NOMO-1 (cell line): ENCODE results near the gene ADAM22.
A peak's percentile ranks its signal among the peaks of the same experiment; 100 is the strongest.
"Not testable (repeated sequence)": the region's sequence is repeated elsewhere in the genome, so short reads cannot be mapped to it uniquely, and the experiment has no call there.

Experiments
- DNase-seq, 2 experiments: peaks; one replicate each; lab custom pipeline; 2025; ENCODE audit not compliant: unreplicated experiment in 2 of 2; lab: John Stamatoyannopoulos, UW

Gene ADAM22, protein sequence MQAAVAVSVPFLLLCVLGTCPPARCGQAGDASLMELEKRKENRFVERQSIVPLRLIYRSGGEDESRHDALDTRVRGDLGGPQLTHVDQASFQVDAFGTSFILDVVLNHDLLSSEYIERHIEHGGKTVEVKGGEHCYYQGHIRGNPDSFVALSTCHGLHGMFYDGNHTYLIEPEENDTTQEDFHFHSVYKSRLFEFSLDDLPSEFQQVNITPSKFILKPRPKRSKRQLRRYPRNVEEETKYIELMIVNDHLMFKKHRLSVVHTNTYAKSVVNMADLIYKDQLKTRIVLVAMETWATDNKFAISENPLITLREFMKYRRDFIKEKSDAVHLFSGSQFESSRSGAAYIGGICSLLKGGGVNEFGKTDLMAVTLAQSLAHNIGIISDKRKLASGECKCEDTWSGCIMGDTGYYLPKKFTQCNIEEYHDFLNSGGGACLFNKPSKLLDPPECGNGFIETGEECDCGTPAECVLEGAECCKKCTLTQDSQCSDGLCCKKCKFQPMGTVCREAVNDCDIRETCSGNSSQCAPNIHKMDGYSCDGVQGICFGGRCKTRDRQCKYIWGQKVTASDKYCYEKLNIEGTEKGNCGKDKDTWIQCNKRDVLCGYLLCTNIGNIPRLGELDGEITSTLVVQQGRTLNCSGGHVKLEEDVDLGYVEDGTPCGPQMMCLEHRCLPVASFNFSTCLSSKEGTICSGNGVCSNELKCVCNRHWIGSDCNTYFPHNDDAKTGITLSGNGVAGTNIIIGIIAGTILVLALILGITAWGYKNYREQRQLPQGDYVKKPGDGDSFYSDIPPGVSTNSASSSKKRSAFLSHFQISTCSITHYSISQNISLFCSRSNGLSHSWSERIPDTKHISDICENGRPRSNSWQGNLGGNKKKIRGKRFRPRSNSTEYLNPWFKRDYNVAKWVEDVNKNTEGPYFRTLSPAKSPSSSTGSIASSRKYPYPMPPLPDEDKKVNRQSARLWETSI

GRCh38 chr7:87933953-87934698 lies at the start of gene ADAM22:
Gene ADAM22, plus strand, starts transcription at chr7:87934251. Its CDS starts 215 bp downstream, at chr7:87934466.
- DNase-seq, result peak; percentile 96 to 98

GRCh38 chr7:87885018-87885417 lies 49.0 kb upstream of the ADAM22 start:
- DNase-seq, result no peak

DNA sequence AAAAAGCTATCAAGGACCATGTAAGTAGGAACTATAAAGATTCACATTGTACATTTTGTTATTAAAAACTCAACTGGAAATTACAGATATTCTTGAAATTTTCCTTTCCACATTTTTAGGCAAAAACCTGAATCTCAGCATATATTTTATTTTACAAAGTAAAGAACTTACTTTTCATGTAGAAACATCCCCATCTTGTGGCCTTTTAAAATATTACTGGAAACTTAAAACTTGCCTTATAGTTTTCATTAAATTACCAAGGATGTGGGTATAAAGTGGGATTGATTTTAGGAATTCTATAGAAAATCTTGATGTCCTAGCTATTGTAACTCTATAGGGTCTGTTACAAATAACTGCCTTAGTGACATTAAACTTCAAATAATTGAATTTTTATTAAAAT lies 47.2 kb upstream of the ADAM22 start:
- peak; percentile 28 to 75 for DNase-seq

GRCh38 chr7:87895363-87895762 lies 38.7 kb upstream of the ADAM22 start:
- no peak for DNase-seq

DNA sequence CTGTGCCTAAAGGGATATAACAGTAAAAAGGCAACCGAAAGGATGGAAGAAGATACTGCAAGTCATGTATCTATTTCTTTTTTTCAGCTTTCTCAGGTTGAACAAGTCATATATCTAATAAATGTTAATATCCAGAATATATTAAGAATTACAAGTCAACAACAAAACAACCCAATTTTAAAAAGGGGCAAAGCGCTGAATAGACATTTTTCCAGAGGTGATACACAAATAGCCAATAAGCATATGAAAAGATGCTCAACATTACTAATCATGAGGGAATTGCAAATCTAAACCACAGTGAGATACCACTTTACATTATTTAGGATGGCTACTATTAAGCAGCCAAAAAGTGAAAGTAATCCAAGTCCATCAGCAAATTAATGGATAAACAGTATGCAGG lies 34.8 kb upstream of the ADAM22 start:
- no peak for DNase-seq

DNA sequence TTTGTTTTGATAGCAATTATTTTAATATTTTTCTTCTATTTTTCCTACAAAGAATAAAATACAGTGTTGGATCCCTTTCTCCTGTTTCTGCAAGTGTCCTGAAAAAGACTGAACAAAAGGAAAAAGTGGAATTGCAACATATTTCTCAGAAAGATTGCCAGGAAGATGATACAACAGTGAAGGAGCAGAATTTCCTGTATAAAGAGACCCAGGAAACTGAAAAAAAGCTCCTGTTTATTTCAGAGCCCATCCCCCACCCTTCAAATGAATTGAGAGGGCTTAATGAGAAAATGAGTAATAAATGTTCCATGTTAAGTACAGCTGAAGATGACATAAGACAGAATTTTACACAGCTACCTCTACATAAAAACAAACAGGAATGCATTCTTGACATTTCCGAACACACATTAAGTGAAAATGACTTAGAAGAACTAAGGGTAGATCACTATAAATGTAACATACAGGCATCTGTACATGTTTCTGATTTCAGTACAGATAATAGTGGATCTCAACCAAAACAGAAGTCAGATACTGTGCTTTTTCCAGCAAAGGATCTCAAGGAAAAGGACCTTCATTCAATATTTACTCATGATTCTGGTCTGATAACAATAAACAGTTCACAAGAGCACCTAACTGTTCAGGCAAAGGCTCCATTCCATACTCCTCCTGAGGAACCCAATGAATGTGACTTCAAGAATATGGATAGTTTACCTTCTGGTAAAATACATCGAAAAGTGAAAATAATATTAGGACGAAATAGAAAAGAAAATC lies 26.7 kb upstream of the ADAM22 start:
- DNase-seq, result not testable (repeated sequence)

- DNase-seq, result not testable (repeated sequence)
Observed at GRCh38 chr7:87908814-87909213, 25.2 kb upstream of the ADAM22 start.

DNA sequence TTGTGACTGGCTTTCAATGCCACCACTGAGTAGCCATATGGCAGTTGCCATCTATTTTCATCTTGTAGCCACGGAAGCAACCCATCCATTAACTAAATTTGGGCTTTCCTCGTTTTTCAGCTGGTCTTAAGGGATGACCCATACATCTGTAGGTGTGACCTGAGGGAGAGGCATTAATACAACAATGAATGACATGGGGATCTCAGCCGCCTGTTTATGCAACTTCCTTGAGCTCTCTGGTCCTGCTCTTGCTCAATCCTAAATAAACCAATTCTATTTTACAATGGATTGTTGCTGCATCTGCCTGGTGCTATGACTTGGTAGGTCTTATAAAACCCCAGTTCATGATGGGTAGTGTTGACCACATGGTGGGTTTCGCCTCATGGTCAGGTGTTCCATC lies 21.9 kb upstream of the ADAM22 start:
- DNase-seq, result peak; percentile 70 to 72

DNA sequence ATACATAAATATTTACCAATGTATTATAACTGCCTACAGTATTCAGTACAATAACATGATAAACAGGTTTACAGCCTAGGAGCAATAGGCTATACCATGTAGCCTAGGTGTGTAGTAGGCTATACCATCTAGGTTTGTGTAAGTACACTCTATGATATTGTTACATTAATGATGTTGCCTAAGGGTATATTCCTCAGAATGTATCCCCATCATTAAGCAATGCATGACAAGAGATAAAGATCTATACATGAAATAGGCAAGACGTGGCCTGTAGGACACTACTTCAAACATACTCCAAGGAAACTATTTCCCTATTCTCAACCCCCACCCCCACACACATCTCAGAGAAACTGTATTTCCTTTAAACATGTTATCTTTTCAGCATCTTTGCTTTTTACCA lies 15.3 kb upstream of the ADAM22 start:
- no peak for DNase-seq

- DNase-seq, result no peak
Observed at GRCh38 chr7:87919875-87920274, 14.2 kb upstream of the ADAM22 start.

DNA sequence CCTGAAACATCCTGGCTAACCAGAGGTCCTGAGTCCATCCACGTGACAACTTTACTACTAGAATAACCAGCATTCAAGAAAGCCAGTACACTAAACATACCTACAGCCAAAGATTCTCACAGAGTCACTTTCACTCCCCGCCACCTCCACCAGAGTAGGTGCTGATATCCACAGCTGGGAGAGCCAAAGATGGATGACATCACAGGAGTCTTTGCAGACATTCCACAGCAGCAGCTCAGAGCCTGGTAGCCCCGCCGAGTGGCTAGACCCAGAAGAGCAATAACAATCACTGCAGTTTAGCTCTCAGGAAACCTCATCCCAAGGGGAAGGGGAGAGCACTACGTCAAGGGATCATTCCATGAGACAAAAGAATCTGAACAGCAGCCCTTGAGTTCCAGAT lies 13.5 kb upstream of the ADAM22 start:
- DNase-seq, result no peak

DNA sequence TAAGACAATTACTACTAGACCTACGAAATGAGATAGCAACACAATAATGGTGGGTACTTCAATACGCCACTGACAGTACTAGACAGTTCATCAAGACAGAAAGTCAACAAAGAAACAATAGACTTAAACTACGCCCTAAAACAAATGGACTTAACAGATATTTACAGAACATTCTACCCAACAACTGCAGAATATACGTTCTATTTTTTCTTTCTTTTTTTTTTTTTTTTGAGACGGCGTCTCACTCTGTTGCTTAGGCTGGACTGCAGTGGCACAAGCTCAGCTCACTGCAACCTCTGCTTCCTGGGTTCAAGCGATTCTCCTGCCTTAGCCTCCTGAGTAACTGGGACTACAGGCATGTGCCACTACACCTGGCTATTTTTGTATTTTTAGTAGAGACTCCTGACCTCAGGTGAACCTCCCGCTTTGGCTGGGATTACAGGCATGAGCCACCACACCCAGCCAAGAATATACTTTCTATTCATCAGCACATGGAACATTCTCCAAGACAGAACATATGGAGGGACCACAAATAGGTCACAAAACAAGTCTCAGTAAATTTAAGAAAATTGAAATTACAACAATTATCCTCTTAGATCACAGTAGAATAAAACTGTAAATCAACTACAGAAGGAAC lies 11.2 kb upstream of the ADAM22 start:
- not testable (repeated sequence) for DNase-seq

DNA sequence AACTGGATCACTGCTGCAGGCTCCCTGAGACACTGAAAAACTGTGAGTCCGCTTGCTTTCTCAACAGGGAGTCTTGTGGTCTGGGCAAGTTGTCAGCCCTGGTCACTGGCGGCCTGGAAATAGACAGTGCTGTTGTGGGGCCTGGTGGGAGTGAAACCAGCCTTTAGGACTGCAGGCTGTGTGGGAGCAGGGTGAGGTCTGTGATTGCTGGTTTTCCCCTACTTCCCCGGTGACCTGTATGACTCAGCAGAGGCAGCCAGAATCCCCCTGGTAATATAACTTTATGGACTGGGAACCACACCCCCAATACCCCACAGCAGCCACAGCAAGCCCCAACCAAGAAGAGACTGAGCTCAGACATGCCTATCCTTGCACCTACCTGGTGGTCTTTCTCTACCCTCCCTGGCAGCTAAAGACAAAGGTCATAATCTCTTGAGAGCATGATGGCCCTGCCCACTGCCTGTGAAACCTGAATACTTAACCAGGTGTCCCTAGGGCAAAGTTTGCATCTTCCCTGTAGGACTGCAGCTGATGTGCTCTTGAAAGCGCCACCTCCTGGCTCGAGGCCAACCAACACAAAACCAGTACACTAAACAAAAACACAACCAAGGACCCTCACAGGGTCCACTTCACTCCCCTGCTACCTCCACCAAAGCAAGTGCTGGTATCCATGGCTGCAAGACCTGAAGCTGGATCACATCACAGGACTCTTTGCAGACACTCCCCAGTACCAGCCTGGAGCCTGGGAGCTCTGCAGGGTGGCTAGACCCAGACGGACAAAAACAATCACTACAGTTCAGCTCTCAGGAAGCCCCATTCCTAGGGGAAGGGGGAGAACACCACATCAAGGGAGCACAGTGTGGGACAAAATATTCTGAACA lies 7.2 kb upstream of the ADAM22 start:
- no peak for DNase-seq

- DNase-seq, result no peak
Observed at GRCh38 chr7:87933605-87933952, 472 bp upstream of the ADAM22 start.

DNA sequence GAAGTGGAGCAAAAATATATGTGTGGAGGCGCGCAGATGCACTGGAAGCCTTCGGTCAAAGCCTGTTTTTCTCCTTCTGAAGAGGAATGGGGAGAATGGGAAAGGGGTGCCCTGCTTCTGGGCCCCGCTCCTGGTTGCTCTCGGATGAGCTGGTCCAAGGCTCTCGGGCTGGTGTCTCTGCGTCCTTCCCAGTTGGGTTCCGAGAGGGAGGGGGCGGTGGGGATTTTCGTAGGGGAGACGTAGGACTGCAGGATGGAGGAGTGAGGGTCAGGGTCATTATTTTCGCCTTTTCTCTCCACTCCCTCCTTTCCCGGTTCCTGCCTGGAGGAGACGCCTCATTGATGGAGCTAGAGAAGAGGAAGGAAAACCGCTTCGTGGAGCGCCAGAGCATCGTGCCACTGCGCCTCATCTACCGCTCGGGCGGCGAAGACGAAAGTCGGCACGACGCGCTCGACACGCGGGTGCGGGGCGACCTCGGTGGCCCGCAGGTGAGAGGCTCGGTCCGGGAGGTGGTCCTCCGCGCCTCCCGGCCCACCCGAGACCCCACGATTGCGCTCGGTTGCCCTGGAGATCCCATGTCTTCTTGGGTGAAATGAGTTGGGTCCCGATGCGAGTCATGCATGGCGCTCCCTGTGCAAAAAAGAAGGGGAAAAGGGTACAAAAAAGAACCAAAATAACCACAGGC lies 790 bp downstream of the ADAM22 start:
- peak in 1 of 2 experiments; percentile 30 for DNase-seq

DNA sequence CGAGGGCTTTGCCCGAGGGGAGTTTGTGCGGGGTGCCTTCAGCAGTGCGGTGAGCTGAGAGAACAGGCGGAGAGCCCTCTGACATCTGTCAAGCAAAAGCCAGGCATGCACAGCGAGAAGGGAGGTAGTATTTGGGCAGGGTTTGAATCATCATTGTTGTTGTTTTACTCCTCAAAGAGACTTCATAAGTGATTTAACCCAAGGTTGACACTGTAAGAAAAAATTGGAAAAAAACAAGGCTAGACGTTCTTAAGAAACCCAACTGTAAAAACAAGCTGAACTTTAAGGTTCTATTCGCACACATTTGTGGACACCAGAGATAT lies 1.3 kb downstream of the ADAM22 start:
- DNase-seq, result no peak

DNA sequence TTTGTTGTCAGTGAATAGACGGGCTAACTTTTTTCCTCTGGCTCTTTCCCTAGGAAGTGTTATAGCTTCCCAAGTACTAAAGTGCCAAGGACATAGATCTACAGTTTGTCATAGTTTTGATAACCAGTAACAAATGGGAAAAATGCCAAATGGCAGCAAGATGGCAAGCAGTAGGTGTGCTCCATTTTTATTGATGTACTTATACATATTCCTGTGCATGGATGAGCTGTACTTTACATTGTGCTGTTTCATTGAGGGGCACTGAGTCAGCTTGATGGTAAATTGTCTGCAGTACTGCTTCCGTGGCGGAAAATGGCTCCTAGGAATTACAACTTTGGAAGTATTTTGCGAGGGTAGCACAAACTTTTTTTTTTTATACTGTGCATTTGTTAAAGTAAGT lies 7.1 kb downstream of the ADAM22 start:
- DNase-seq, result no peak

DNA sequence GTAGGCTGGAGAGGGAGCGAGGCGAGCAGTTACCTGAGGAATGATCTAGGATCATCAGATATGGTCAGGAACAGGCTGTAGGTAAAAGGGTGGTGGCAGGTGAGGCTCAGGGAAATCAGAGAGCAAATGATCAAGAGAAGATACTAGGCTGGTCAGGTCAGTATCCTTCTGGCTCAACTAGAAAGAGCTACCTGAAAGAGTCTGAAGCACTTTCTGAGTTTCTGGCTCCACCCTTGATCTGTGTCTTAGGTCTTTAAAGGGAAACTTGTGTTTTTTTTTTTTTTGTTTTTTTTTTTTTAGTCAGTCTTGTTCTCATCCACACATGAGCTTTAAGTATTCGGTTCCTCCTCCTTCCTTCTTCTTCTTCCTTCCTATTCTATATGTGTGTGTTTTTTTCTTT lies 10.5 kb downstream of the ADAM22 start:
- no peak for DNase-seq
